Iris pigment epithelial cell (primary cell): ENCODE measurements around the gene SYNM.
"Not testable (repeated sequence)": the region's sequence is repeated elsewhere in the genome, so short reads cannot be mapped to it uniquely, and the experiment has no call there.

Source experiments
- DNase-seq: peaks from one replicate; pipeline ENCODE4 v3.0.0-alpha.2; 2011; ENCODE audit warnings: low read depth

The SYNM gene, protein sequence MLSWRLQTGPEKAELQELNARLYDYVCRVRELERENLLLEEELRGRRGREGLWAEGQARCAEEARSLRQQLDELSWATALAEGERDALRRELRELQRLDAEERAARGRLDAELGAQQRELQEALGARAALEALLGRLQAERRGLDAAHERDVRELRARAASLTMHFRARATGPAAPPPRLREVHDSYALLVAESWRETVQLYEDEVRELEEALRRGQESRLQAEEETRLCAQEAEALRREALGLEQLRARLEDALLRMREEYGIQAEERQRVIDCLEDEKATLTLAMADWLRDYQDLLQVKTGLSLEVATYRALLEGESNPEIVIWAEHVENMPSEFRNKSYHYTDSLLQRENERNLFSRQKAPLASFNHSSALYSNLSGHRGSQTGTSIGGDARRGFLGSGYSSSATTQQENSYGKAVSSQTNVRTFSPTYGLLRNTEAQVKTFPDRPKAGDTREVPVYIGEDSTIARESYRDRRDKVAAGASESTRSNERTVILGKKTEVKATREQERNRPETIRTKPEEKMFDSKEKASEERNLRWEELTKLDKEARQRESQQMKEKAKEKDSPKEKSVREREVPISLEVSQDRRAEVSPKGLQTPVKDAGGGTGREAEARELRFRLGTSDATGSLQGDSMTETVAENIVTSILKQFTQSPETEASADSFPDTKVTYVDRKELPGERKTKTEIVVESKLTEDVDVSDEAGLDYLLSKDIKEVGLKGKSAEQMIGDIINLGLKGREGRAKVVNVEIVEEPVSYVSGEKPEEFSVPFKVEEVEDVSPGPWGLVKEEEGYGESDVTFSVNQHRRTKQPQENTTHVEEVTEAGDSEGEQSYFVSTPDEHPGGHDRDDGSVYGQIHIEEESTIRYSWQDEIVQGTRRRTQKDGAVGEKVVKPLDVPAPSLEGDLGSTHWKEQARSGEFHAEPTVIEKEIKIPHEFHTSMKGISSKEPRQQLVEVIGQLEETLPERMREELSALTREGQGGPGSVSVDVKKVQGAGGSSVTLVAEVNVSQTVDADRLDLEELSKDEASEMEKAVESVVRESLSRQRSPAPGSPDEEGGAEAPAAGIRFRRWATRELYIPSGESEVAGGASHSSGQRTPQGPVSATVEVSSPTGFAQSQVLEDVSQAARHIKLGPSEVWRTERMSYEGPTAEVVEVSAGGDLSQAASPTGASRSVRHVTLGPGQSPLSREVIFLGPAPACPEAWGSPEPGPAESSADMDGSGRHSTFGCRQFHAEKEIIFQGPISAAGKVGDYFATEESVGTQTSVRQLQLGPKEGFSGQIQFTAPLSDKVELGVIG (N-terminal part only)

DNA sequence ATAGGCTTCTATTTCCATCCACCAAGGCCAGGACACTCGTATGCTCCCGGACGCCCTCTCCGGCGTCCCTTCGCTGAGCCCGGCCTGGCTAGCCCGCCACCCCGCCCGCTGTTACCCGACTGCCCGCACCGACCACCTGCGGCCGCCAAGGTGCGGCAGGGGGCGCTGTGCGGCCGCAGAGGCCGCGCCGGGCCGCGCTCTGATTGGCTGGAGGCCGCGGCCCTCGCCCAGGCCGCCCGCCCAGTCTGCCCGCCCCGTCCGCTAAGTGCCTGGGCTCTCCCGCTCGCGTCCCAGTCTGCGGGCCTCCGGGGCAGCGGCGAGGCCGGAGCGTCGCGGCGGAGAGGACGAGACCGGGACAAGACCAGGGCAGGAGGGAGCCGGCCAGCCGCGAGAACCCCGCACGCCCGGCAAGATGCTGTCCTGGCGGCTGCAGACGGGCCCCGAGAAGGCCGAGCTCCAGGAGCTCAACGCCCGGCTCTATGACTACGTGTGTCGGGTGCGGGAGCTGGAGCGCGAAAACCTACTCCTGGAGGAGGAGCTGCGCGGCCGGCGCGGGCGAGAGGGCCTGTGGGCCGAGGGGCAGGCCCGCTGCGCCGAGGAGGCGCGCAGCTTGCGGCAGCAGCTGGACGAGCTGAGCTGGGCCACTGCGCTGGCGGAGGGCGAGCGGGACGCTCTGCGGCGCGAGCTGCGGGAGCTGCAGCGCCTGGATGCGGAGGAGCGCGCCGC, at the start of gene SYNM:
TSS of gene SYNM (plus strand) at position 293 of the 726 bp plus-strand sequence. CDS start at position 413, 120 bp downstream.
- peak; percentile 70 for DNase-seq

DNA sequence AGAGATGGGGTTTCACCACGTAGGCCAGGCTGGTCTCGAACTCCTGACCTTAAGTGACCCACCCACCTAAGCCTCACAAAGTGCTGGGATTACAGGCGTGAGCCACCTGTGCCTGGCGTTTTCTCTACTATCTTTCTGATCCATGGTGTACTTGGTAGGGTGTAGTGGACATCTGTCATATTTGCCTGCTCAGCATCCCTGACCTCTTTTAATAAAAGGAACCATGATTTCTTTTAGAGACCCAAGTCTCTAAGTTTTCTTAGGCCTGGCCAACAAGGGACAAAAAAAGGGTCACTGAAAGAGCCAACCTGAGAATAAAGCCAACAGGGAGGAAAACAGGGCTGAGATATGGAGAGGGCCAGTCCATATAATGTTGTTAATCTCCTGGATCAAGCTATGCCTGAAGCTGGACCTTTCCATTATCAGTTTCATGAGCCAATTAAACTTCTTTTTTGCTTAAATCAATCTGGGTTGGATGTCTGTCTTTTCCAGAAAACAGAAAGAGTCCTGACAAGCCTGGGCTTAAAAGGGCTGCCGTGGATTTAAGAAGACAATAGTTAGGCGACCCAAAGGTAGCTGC, 49.2 kb upstream of the SYNM start:
- DNase-seq, result no peak

DNA sequence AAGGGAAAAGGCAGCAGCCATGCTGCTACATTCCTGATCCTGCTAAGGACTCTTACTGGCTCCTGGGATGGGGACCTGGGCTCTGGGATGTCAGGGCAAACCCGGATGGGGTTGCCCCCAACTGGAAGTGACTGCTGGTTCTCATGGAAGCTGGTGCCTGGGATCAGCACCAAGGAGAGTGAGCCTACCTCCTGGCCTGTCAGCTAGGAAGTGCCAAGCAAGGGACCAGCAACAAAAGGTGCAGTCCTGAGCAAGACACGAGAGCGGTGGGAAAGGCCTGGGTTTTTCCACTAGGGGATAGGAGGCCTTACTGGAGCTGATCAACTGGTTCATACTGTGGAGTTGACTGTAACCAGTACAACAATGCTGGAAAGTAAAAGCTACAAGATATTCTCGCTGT, 47.9 kb upstream of the SYNM start:
- no peak for DNase-seq

DNA sequence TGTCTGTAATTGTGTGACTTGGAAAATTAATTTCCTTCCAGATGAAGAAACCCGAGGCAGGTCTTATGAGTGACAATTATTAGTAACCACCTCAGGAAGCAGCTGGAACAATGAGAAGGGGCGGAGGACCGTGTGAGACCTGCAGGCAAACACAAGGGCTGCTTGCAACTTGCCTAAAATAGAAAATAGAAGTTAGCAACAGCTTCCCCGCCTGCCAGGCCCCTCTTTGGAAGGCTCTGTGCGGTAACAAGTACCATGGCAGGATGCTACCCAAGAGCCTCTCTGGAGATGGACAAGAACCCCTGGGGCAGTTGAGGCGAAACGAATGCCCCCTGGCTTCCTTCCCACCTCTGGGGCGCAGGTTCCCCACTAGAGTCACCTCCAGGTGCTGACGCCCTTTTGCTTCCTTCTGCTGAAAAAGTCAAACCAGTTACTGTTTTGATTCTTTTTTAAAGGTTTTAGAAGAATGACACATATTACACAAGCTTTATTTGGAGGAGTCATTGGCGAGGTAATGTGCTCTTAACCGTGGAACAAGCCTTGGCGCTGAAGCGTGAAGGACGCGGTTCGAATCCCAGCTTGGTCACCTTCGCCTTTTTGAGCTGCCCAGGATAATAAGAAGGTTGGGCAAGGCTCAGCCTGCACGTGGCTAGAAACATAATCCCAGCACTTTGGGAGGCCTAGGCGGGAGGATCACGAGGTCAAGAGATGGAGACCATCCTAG, 47.0 kb upstream of the SYNM start:
- no peak for DNase-seq

DNA sequence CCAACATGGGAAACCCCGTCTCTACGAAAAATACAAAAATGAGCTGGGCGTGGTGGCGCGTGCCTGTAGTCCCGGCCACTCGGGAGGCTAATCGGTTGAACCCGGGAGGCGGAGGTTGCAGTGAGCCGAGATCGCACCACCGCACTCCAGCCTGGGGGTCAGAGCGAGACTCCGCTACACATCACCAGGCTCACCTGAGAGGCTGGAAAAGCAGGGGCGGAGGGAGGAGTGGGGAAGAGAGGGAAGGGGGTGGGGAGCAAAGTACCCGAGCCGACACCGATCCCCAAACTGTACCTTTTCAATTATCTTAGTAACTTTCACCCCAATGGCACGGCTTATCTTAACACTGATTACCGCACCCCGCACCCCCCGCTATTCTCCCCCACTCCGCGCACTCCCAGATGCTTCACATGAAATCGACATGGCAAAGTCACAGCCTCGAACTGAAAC, 46.4 kb upstream of the SYNM start:
- peak; percentile 10 for DNase-seq

DNA sequence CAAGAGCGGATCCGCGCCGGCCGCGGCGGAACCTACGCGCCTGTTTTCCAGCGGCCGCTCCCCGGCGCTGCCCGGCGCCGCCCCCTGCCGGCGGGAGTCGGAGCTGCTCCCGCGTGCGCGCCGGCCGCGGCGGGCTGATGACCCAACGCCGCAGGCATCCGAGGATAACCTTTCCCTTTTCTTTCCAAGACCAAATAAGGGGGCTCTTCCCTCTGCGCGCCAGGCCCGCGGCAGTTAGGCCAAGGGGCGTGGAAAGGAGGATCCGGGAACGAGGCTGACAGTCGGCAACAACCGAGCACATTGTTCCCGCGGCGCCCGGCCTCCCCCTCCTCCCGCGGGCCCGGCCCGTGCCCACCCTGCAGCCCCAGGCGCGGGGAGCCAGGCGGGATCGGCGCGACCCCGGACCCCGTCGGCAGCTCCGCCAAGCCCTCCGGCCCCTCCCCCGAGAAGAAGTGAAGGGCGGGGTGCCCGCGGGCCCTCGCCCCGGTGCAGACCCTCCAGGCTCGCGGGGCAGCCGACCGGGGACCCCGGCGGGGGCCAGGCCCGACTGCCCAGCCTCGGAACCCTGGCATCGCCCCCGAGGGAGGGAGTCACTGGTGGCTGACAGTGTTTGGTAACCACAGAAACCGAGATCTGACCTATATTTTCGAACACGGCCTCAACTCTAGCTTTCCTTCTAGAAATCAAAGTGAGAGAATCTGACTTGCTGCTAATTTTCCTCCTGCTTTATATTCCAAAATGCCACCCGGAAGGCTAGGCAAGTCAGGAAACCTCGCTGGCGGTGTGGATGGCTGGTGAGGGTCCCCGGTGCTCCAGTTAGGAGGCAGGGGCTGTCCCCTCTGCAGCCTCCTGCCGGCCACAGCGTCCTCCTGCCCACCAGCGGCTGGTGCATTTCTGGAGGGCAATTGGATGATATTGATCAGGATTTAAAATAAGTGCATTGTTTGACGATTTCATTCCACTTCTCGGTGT, 45.6 kb upstream of the SYNM start:
- peak; percentile 72 for DNase-seq

DNA sequence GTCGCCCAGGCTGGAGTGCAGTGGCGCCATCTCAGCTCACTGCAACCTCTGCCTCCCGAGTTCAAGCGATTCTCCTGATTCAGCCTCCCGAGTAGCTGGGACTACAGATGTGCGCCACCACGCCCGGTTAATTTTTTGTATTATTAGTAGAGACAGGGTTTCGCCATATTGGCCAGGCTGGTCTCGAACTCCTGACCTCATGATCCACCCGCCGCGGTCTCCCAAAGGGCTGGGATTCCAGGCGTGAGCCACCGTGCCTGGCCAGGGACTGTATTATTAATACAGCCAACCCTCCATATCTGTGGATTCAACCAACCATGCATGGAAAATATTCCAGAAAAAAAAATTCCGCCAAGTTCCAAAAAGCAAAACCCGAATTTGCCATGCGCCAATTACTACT, 44.7 kb upstream of the SYNM start:
- not testable (repeated sequence) for DNase-seq

DNA sequence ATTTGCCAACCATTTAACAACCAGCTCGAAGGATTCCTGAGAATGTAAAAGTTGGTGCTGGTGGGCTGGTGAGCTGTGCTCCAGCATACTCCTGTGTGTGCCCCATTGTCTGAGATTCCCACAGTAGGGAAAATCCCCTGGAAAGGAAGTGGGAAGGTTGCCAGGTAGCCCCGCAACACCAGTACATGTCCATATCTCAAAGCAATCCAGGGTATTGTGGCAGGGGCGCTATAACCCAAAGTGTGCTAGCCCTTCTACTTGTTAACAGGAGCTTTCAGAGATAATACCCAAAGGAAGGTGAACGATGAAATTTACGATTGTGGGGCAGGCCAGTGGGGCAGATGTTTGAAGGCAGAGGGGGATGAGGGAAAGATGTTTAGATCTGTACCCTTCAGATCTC, 42.7 kb upstream of the SYNM start:
- DNase-seq, result no peak

DNA sequence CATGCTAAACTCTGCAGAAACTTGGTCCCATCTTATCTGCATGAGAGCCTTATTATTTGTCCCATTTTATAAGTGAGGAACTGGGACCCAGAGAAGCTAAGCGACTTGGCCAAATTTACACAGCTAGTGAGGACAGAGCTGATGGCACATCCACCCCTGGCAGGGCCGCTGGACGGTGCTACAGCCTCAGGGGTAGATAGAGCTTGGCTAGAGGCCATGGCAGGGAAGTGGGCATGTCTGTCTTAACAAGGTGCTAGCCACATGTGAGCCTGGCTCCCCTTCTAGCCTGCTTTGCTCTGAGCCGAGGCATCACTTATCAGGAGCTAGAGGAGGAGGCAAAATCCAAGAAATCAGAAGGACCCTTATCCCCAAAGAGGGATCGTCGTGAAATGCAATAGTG, 36.7 kb upstream of the SYNM start:
- DNase-seq, result no peak

DNA sequence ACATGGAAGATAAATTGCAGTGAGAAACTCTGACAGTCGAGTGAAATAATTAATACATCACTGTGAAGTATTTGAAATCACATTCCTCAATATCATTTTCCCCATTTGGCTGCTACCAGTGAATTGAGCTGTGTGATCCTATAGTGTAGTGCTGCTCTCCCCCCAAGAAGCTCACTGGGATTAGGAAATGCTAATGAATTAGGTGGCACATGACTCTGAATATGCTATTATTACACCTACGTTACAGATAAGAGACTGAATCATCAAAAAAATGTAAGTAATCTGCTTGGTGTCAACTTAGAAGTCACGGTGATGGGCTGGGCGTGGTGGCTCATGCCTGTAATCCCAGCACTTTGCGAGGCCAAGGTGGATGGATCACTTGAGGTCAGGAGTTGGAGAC, 34.7 kb upstream of the SYNM start:
- no peak for DNase-seq

DNA sequence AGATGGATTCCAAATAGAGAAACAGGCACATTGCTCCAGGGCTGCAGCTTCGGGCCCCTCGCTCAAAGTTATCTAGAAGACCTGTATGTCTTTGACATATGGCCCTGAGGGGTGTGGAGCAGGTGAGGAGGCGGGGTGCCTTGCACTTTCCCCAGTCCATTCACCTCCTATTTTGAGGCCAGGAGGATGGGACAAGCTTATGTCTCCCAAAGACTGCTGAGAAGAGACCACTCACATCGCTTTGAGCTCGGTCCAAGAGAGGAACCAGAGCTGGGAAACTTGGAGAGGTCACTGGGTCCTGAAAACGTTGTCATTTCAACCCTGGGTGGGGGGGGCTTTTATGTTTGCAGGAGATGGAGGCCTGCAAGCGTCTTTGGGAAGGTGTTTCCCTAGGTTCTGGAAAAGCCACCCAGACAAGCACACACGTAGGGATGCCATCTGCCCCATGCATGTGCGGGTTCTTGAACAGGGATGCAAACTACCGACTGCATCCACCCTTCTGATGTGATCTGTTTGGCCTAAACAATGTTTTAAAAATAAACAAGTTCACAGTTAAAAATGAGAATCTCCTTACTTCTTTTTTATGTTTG, 33.7 kb upstream of the SYNM start:
- DNase-seq, result no peak

DNA sequence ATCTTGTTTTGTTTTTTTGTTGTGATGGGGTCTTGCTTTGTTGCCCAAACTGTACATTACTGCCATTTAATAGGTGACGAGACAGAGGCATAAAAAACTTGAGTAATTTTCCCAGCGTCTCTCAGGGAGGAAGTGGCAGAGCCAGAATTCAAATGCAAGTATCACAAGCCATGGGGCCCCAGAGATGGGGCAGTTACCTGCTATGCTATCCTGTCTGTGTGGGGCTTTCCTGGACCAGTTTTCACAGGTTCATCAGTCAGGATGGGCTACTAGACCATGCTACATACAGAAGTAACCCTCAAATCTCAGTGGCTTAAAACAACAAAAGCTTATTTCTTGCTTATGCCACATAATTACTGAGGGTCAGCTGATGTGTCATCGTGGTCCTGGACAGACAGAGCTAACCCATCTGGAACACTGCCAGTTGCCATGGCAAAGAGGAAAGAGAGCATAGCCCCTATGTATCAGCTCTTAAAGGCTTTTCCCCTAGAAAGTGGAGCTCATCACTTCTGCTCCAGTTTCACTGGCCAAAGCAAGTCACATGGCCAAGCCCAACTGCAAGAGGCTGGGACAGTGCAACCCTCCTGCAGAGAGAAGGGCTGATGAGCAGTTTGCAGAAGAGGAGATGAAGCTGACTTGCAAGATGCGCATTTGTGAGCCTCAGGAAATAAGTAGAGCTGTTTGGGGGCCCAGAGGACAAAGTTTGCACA, 31.7 kb upstream of the SYNM start:
- DNase-seq, result peak; percentile 11

DNA sequence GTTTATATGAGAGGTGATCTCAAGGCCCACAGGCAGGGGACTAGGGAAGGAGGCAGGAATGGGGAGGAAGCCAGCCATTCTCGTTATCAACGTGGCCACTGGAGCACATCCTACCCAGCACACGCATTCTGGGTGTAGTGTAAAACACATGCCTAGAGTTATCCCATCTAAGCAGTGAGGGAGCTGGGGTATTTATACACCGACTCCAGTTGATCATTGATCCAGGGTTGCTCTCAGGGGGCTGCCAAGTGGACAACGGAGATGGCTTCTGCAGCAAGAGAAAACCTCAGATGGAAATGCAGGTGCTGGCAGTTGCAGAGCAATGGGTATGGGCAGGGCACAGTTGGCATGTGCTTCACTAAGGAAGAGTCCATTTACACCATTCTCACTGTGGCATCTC, 30.4 kb upstream of the SYNM start:
- DNase-seq, result no peak

DNA sequence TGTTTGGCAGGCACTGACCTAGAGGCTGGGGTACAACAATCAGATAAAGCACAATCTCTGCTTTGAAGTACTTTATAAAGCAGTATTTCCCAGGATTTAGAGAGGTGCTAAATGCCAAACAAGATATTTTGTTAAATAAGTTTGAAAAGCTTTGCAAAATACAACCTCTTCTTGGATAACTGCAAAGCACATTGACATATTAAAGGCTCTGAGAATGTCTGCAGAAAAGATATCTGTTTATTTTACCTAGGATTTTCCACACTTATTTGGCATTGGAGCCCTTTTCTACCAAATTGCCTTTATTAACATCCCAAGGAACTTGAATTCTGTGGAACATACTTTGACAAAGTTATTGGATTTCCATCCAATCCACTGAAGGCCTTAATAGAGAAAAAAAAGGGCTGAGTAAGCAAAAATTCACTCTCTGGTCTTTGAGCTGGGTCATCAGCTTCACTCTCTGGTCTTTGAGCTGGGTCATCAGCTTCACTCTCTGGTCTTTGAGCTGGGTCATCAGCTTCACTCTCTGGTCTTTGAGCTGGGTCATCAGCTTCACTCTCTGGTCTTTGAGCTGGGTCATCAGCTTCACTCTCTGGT, 29.7 kb upstream of the SYNM start:
- not testable (repeated sequence) for DNase-seq

DNA sequence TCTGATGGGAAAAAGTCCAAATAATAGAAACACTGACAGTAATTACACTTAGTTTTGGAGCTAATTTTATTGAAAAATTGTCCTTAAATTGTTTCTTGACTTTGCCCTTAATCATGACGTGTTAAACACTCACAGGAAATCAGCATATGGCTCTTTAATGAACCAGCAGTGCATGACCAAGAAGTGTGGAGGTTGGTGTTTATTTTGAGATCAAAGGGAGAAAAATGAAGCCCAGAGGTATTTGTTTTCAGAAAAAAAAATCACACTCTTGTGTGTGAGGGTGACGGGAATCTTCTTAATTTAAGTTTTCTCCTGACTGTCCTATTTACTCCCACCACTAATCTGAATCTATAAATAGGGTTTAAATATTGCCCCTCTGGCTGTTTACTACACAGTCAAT, 28.8 kb upstream of the SYNM start:
- DNase-seq, result no peak

DNA sequence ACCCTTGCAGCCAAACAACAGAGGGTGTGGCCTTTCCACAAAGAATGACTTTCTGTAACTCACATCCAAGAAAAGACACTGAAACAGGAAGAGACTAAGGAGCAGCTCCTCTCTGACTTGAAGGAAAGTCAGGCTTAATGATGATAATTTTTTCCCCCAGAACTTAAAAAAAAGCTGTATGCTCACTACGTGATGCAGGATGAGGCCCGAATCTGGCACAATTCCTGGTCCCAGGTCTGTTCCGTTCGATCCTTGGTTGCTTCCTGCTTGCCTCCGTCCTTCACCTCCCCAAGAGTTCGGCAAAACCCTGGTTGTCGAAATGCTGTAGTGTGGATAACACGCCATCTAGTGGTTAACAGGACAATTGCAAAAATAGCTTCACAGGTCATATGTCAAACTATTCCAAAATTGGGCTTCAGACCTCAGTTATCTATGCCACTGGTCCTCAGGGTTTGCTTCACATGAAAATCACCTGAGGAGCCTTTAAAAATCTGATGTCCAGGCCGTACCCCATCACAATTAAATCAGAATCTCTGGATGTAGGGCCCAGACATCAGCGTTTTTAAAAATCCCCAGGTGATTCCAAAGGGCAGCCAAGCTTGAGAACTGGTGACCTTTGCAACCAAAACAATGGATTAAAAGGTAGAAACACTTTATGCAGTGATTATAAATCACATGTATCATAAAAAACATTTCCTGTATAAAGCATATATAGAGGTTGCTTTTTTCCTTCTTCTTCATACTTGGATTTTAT, 28.1 kb upstream of the SYNM start:
- peak; percentile 75 for DNase-seq

DNA sequence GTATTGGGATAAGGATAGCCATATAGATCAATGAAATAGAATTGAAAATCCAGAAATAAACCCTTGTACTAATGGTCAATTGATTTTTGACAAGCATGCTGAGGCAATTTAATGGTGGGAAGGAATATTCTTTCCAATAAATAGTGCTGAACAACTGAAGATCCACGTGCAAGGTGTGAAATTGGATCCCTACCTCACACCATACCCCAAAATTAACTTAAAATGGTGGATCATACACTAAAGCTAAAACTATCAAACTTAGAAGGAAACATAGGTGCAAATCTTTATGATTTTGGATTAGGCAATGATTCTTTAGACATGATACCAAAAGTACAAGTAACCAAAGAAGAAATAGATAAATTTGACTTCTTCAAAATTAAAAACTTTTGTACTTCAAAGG, 22.1 kb upstream of the SYNM start:
- DNase-seq, result no peak
